ENCODE measurements around the gene C4BPA. TPM values are rescaled to one million over a fixed set of nuclear protein-coding genes. Genes with fewer than 3 reads are reported as not detected.

The C4BPA gene
- total and polyA plus RNA-seq, 2 of the 4 experiments (the other 2 are of a cell fraction): not detected

- in situ Hi-C loops (cut with MboI; ENCODE audit: low sequenced_read_pairs): no loop called here
- Histone ChIP-seq H2BK20ac (ENCODE audit: low read depth, low read length) (no peak overlapping the region), H3K9me1 (ENCODE audit: insufficient read depth, low read length) (no peaks in the 10 kb centered on the region), H3K9me3 (ENCODE audit: control insufficient read depth, insufficient read depth, low read length) (peaks cover 3% of the 10 kb centered on the region; the same call in 1 of the 2 replicates), H3K14ac (replicated peaks; ENCODE audit: low read depth, low read length) (no peak overlapping the region), H3K18ac (ENCODE audit: low read depth, low read length) (no peak overlapping the region), H3K27me3 (ENCODE audit: control insufficient read depth, insufficient read depth, low read length) (no peaks in the 10 kb centered on the region; the same call in 1 of the 2 replicates), H4K5ac (ENCODE audit: low read depth, low read length) (no peak overlapping the region), H3K27ac (ENCODE audit: insufficient read depth, low read length) (no peak overlapping the region), H2AK9ac (replicated peaks; ENCODE audit: low read depth, low read length, poor library complexity) (no peak overlapping the region), H2BK120ac (ENCODE audit: low read depth, low read length) (no peak overlapping the region), H3K4ac (ENCODE audit: low read depth, low read length) (no peak overlapping the region), H3K4me3 (ENCODE audit: insufficient read depth, low read depth, low read length) (no peak overlapping the region), H3K56ac (ENCODE audit: extremely low read depth, insufficient read depth, low read length) (no peak overlapping the region), H3K79me1 (ENCODE audit: low read depth in 1 of 2, low read length in 2 of 2) (no peaks in the 10 kb centered on the region), H3K4me1 (ENCODE audit: control insufficient read depth, insufficient read depth, low read length) (no peaks in the 10 kb centered on the region), H2BK5ac (ENCODE audit: low read depth, low read length, poor library complexity, severe bottlenecking) (no peak overlapping the region), H2AK5ac (ENCODE audit: low read depth, low read length) (no peak overlapping the region), H3K9ac (ENCODE audit: low read depth, low read length) (no peak overlapping the region), H2AFZ (replicated peaks; ENCODE audit: low read length, poor library complexity) (no peak overlapping the region), H4K91ac (ENCODE audit: insufficient read depth, low read depth, low read length) (no peak overlapping the region), H3K36me3 (ENCODE audit: control insufficient read depth, insufficient read depth, low read length) (no peaks in the 10 kb centered on the region), H3K4me2 (ENCODE audit: low read depth, low read length) (no peak overlapping the region), H2BK15ac (ENCODE audit: low read depth, low read length) (no peak overlapping the region), H4K20me1 (ENCODE audit: insufficient read depth, low read length) (no peaks in the 10 kb centered on the region), H4K8ac (ENCODE audit: low read depth in 2 of 2, low read length in 2 of 2) (no peak overlapping the region), H3K23ac (ENCODE audit: low read depth, low read length) (no peak overlapping the region)
- no peak for TF ChIP-seq CTCF (conservative IDR thresholded peaks at IDR 0.05; ENCODE audit: low read depth, low read length)
- no peak for TF ChIP-seq FOS (IDR thresholded peaks at IDR 0.05; ENCODE audit: low read depth, low read length)
- TF ChIP-seq CEBPB (IDR thresholded peaks at IDR 0.05; ENCODE audit: low read depth, low read length): no peak
- no peak for TF ChIP-seq POLR2A (IDR thresholded peaks at IDR 0.05; ENCODE audit: low read depth, low read length)
- TF ChIP-seq USF2 (IDR thresholded peaks at IDR 0.05; ENCODE audit: low read depth, low read length): no peak
- no peak for TF ChIP-seq RFX5 (IDR thresholded peaks at IDR 0.05; ENCODE audit: low read depth, low read length)
- TF ChIP-seq RAD21 (IDR thresholded peaks at IDR 0.05; ENCODE audit: low read length): no peak
- no peak for TF ChIP-seq MXI1 (IDR thresholded peaks at IDR 0.05; ENCODE audit: borderline replicate concordance, low read depth, low read length)
- no peak for TF ChIP-seq MAFK (IDR thresholded peaks at IDR 0.05; ENCODE audit: low read depth, low read length)
- no peak for TF ChIP-seq ELK1 (IDR thresholded peaks at IDR 0.05; ENCODE audit: borderline replicate concordance, low read depth, low read length)
- no peak for TF ChIP-seq MAZ (IDR thresholded peaks at IDR 0.05; ENCODE audit: borderline replicate concordance, low read depth, low read length)
- TF ChIP-seq RCOR1 (IDR thresholded peaks at IDR 0.05; ENCODE audit: insufficient replicate concordance, low read length): no peak
- POLR2A ChIA-PET (ENCODE audit: unreplicated experiment): no interaction called here
- CTCF ChIA-PET: no interaction called here
- intact Hi-C loops (cut with micrococcal nuclease): no loop called here
- dilution Hi-C loops (cut with HindIII; ENCODE audit: low sequenced_read_pairs, unreplicated experiment): no loop called here
- BruUV-seq (replicated peaks): no TSS peak
- no CpG with 5 or more reads among the region's 3 CpGs for WGBS, 2 experiments (ENCODE audit: extremely low coverage in 2 of 2, insufficient read length in 1 of 2)
- DNase-seq (no peak), ATAC-seq (ENCODE audit: low read depth) (no peak)
Observed at GRCh38 chr1:207155028-207155427, 51.0 kb downstream of the C4BPA start.

Measured in IMR-90 (cell line).